HG02840 (cell line): ENCODE results near the gene NEK9.

ENCODE experiments used
- ATAC-seq: cut with Tn5 transposase; IDR thresholded peaks from one replicate; pipeline ENCODE4 v1.9.1; 2021; ENCODE audit warnings: mild to moderate bottlenecking, moderate library complexity, moderate number of reproducible peaks; ENCODE audit not compliant: unreplicated experiment, low FRiP score

Gene NEK9

DNA sequence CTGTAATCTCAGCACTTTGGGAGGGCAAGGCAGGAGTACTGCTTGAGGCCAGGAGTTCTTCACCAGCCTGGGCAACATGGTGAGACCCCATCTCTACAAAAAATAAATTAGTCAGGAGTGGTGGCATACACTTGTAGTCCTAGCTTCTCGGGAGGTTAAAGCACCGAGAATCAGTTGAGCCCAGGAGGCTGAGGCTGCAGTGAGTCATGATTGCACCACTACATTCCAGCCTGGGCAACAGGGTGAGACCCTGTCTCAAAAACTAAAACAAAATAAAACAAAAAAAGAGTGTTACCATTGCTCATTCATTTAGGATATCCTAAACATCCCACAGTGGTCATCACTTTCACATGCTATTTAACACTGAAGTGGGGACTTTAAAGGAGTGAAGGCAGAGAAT is 7.8 kb downstream of the NEK9 start:
- no peak for ATAC-seq

DNA sequence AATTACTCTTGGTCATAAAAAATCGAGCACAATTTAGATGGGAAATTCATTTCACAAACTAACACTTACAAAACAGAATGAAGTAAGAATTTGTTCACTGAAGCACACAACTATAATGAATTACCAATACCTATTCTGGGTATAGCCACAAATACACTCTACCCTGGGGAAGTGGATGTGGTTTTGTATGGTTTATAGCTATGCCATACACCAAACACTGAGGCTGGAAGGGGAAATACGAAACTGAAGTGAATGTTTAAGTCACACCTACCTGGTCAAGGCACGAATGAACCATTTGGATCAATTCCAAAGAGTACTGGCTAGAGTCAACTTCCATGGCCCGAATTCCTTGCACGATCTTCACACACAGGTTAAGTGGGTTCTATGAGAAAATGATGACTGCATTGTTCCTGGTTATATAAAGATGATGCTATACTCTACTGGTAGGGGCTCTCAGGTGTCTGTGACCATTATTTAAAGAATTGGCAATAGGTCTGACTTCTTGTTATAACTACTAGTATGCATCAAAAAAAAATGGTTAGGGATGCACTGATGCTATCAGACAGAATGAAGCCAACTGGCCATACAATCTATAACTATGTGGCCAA is 12.8 kb downstream of the NEK9 start:
- no peak for ATAC-seq

DNA sequence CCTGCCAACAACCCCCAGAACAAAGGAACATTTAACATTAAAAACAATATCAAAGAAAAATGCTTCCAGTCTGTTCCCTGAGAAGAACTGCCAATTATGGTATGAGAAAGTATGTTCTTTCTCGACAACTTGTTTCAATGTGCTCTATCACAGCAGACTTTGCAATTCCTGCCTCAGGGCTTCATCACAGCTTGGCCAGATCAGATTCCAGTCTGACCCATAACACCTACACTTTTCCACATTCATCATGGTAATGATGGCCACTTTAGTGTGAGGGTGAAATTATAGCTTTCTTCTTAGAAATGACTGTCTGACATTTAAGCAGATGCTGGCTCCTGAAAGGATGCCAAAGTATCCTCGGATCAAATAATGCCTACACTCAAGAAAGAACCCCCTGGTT is 17.0 kb downstream of the NEK9 start:
- ATAC-seq, result no peak

DNA sequence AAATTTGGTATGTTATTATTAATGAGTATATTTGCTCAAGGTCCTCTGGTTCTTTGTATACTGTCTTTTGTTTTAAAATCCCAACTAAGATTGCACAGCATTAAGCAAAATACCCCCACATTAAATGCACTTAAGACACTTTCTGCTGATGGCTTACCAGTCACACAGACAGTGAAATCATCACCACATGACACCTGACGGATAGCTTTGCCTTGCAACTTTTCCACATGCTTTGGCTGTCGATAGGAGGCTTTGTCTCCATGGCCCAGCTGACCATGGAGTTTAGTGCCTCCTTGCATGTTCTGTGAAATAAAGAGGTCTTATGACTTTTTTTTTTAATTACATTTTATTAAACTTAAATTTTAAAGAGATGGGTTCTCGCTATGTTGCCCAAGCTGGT is 19.7 kb downstream of the NEK9 start:
- no peak for ATAC-seq

DNA sequence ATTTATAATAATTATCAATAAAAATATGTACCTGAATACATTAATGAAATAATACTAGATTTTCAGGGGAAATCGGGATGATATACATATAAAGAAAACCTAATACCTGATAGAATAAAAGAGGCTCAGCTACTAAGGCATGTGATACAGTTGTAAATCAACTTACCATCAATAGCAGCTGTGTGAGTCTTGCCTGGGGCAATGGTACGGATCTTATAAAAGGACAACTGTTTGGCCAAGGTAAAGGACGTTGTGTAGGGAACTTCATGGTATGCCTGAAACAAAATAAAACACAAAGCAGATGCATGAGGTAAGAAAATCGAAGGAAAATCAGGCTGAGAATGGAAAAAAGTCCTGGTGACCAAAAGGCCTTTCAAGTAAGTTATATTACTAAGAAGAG is 25.4 kb downstream of the NEK9 start:
- ATAC-seq, result no peak

DNA sequence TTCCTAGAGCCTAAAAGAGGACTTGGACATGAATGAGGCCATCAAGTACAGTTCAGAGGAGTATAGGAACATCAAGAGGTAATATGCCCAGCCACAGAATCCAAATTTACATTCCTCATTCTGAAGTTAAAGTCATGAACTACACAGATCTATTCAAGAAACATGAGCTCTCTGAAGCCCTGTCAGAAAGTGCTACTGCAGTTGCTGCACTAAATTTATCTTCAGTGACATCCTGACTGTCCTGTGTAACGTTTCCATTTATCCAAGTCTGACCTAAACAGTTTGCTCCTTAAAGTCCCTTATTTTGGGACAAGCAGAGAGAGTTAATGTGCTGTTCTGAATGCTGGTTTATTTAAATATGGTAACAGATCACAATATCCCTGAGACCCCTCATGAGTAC is 28.2 kb downstream of the NEK9 start:
- ATAC-seq, result no peak

DNA sequence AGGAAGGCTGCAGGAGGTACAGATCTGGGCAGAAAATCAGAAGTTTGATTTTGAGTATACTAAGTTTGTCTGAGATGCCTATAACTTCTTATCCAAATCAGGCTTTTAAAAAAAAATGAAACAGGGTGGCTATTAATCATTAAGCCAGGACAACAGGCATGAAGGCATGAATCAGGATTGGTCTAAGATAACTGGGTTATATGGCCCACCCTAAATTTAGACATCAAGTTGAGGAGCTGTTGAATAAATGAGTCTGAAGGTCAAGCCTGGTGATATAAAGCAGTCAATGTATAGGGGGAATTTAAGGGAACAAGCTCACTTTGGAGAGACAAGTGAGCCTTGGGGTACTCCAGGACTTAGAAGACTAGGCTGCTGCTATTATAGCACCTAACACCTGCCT is 28.6 kb downstream of the NEK9 start:
- ATAC-seq, result no peak

DNA sequence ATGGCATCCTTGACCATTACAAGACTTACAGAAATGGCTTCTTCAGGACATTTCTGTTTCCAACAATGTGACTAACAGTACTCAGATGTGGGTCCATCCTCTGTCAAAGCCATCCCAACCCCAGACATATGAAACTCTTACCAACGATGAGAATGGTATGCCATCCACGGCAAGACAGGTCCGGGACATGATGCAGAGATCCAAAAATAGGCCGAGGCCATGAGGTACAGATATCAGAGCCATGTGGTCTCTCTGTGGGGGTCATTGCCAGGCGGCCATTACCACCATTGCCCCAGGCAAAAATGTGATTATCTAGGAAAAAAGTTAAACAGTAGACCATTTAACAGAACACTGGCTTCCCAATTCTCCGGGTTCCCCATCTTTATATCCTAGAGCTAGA is 29.9 kb downstream of the NEK9 start:
- ATAC-seq, result no peak

DNA sequence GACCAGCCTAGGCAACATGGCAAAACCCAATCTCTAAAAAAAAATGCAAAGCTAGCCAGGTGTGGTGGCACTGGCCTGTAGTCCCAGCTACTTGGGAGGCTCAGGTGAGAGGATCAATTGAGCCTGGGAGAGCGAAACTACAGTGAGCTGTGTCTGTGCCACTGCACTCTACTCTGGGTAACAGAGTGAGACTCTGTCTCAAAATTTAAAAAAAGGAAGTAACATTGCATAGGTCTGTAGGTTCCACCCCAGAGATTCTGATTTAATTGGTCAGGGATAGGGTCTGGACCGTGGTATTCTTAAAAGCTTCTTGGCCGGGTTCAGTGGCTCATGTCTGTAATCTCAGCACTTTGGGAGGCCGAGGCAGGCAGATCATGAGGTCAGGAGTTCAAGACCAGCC is 31.2 kb downstream of the NEK9 start:
- ATAC-seq, result no peak

DNA sequence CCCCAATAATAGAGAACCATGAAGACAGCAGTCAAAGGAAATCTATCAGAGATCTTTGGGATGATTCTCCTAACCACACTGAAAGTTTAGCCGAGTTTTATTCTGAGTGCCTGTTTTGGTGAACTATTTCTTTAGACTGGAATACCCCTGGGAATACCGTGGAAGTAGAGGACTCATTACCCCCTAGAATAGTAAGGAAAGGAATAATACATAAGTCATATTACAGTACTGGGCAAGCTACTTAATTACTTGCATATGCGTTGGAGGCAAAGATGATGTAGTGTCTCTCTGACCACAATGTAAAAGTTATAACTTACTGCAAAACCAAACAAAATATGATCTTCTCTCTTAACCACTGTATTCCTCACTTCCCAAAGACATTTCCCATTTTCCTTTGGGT is 32.0 kb downstream of the NEK9 start:
- no peak for ATAC-seq

DNA sequence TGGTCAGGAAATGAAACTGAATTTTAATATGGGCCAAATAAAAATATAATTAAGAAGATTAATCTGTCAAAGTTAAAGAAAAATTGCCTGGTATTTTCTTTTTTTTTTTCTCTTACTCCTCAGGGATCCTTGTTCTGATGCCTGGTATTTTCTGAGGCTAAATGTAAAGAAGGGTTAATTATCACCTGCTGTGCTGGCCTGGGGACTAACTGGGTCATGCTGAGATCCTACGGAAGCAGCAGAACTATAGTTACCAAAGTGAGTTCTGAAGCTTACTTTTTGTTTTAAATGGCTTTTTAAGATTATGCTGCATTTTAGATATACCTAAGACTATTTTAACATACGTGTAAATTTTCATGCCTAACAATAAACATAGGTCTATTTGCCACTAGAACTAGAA is 34.1 kb downstream of the NEK9 start:
- no peak for ATAC-seq

DNA sequence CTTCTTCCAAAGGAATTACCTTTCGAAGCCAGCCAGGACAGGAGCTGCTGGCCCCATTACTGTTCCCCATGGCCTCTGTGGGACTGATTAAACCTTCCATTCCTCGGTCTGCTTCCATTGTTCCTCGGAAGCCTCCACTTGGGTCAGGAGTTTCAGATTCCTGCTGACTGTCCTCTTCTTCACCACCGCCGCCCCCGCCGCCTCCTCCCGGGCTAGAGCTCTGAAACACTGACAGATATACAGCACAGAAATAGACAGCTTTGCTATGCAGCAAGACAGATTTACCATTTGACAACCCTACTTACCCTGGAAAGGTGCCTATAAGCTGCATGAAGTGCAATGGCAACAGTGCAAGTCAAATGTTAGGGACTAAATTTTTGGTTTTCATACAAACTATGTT is 35.6 kb downstream of the NEK9 start:
- ATAC-seq, result no peak

DNA sequence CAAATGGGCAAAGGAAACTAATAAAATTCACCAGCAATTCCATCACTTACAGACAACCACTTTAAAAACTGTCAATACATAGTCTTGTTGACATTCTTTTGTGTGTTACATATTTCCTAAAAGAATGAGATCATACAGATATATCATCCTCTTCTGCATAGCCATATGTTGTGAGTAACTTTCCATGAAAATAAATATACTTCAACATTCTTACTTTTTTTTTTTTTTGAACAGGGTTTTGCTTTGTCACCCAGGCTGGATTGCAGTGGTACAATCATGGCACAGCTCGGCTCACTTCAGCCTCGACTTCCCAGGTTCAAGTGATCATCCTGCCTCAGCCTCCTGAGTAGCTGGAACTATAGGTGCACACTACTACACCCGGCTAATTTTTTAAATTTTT is 36.5 kb downstream of the NEK9 start:
- ATAC-seq, result no peak

DNA sequence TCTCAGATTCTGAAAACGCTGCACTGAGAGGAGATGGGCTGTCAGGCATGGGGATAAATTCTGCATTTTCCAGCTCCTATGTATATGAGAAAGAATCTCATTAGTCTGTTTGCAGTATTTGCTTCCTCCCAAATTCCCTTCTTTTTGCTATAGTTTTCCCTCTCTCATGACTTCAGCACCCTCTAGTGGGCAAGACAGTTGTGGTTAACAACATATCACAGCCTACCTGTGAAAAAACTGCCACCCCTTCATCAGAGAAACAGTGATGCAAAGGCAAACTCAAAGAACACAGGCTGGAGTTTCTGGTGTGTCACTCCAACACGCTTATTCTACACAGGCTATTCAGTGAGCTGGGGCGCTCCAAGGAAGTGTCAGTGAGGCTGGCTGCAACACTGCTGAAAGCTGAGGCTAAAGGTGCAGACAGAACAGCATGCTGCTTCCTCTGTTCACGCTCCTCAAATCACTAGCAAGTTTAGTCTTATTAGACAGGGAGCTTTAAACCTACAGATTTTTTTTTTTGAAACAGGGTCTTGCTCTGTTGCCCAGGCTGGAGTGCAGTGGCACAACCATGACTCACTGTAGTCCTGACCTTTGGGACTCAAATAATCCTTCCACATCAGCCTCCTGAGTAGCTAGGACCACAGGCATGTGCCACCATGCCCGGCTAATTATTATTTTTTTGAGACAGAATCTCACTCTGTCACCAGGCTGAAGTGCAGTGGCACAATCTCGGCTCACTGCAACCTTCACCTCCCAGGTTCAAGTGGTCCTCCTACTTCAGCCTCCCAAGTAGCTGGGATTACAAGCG is 38.1 kb downstream of the NEK9 start:
- ATAC-seq, result no peak

DNA sequence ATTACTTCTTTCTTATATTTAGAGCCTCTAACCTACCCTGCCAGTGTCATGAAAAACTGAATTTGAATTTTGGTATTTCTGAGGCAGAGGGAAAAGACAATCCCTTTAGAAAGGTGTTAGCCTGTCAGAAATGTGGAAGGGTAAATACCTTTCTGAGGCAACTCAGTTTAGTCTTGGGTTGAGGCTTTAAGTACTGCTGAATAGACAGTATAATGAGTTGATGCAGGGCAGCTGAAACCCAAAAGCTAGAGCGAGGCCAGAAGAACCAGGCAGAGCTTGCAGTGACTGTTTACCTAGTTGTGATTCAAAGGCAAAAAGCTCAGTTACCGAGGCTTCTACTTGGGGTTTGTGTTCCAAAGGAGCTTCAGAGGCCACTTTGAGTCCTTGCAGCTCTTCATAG is 38.7 kb downstream of the NEK9 start:
- ATAC-seq, result no peak

DNA sequence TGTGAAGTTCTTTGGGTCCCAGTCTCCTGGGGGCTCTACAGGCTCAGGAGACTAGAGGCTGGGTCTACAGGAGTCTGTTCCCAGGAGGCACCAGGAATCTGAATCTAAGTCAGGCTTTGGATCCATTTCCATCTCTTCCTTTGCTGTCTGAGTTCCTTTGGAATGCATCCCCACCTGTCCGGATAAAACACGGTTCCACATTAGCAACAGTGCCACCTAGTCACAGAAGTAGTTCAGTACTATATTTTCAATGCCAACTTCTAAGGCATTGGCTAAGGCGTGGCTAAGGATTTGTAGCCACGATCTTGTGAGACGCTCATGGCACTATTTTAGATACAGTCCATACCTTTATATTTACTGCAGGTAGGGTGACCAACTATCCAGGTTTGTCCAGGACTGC is 42.3 kb downstream of the NEK9 start:
- no peak for ATAC-seq

DNA sequence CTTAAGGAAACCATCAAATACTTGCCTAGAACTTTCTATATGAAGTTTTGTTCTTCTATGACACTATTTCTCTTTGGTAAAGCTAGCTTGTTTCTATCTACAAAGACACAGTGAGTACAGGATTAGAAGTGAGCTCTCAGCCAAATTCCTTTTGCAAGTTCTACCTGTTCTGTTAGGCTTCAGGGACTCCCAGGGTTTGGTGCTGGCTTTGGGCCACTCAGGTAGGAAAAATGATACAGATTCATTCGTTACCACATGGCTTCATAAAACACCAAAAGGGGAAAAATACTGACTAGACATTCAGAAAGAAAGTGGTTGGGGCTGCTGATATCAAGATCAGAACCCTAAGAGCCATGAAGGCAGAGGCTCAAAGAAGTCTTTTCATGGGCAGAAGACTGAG is 43.6 kb downstream of the NEK9 start:
- no peak for ATAC-seq

DNA sequence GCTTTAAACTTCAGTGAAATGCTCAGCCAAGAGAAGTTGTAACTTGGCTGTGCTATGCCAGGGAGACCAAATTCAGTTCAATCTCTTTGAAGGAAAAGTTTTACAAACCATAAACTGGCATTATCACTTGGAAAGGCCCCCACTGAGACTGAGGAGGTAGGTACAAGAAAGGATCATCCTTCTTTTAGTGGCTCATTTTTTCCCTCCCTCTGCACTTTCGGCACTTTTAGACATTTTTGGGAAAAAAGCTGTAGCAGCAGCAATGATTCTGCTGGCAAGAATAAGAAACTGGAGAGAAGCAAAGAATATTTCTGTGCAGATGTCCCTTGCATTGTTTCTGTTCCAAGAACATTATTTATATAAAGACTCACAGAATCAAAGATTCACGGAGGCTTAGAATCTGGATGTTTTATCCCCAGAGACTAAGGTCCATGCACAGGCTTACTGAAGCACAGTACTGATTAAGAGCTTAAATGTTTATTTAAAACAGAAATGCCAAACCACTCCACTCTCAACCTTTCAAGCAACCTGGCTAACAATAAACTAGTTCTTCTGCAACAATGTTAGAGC is 45.1 kb downstream of the NEK9 start:
- no peak for ATAC-seq

DNA sequence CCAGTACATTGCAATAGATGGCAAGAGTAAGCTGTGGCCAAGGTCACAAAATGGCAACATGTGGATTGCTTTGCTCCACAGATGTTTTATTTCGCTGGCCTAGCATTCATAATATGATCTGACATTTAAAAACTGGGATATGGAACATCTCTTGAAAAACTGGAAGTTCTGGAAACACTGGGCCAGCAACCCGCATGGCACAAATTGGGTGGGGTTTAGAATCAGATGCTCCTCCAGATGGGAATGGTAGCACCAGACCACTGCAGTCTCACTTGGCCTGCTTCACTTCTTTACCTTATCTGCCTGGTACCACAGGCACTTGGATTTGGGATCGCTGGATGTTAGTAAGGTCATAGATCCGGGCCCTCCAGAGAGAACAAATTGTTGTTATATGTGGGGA is 47.3 kb downstream of the NEK9 start:
- no peak for ATAC-seq

DNA sequence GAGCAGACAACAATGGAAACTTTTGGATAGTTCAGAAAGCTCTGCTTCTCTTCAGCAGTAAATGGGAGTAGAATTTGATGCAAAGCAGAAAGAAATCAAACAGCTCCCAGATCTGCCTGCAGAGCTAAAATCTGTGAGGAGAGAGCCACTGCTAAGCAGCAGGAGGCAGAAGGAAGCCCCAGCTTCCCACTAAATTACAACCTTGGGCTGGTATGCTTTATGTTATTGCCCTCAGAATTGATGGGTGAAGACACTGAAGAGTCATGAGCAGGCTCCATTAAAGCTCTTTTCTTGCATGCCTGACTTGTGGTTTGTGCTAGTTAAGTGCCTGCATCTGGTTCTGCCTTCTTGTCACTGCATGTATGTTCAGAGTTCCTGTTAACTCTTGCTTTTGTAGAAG is 49.1 kb downstream of the NEK9 start:
- no peak for ATAC-seq

DNA sequence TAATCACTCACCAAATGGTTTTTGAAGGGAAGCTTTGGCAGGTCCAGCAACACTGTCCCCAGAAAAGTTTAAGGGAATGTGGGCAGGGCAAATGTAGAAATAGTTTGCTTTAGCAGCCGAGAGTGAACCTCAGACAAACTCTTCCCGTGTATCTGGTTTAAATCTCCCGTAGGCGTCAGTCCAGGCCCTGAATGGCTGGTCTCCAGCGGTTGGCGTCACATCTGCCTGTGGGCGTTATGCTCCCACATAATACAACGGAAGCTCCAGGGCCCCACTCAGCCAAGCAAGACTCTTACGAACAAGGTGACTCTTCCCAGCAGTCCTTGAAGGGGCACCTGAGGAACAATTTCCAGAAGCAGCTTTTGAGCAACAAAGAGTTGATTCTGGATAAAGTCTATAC is 56.5 kb downstream of the NEK9 start:
- no peak for ATAC-seq

DNA sequence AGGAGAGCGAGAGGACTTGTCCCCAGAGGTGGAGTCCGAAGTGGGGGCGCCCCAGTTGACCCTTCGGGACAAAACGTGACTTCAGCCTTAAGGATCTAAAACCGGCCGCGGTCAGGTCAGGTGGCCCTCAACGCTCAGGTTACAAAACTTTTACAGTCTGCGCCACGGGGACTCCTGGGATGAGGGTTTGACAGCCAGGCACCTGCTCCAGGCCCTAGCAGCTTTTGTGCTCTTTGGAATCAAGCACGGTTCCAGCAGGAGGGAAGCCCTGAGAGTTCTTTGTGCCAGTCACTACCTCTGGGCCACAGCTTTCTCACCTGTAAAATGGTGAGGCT is 57.1 kb downstream of the NEK9 start:
- no peak for ATAC-seq
